Vagina (tissue), 2 donors: ENCODE results near the gene ADM. TPM values are rescaled to one million over a fixed set of nuclear protein-coding genes. Genes with fewer than 3 reads are reported as not detected.

ENCODE experiments used
- DNase-seq, 2 donors: peaks; one replicate each; pipeline ENCODE4 v3.0.0-alpha.2; 2017; ENCODE audit errors: extremely low spot score in 2 of 2
- H3K27ac ChIP-seq: fragments of 200-600 bp; sonication (generic); one replicate; pipeline ENCODE4 v1.5.1; 2019
- H3K27me3 ChIP-seq: fragments of 200-600 bp; sonication (generic); one replicate; pipeline ENCODE4 v1.5.1; 2019
- H3K36me3 ChIP-seq, 2 donors: fragments of 200-600 bp; sonication (generic); one replicate each; pipeline ENCODE4 v1.5.1; 2017 to 2019
- H3K4me1 ChIP-seq: fragments of 200-600 bp; sonication (generic); one replicate; pipeline ENCODE4 v1.5.1; 2019
- H3K4me3 ChIP-seq, 2 donors: fragments of 200-600 bp; sonication (generic); 1 replicate in 1 of 2; 2 replicates in 1 of 2; pipeline ENCODE4 v1.5.1; 2016 to 2019
- H3K9me3 ChIP-seq: fragments of 200-600 bp; sonication (generic); one replicate; pipeline ENCODE4 v1.5.1; 2019
- POLR2A ChIP-seq, 2 donors: fragments of 450-650 bp; IDR thresholded peaks; one replicate each; pipeline ENCODE4 v1.6.1; 2017; ENCODE audit warnings: antibody characterized with exemption in 2 of 2, mild to moderate bottlenecking in 2 of 2, moderate library complexity in 2 of 2
- POLR2AphosphoS5 ChIP-seq, 2 donors: sonication (generic); formaldehyde crosslinking; IDR thresholded peaks; one replicate each; pipeline ENCODE4 v1.9.0; 2017; ENCODE audit warnings: antibody characterized with exemption in 2 of 2, mild to moderate bottlenecking in 2 of 2, low read depth in 1 of 2; ENCODE audit not compliant: insufficient read depth in 1 of 2
- intact Hi-C: fragments of 100-400 bp; cut with DNase I; formaldehyde crosslinking; loops from one replicate; pipeline ENCODE4 v1.15.1; 2023
- small RNA-seq: library from RNA; depleted of rRNA; stranded (forward); fragments of <200 nt; gene quantifications from one replicate; pipeline ENCODE3, GENCODE V24; 2016
- total RNA-seq: library from RNA; depleted of rRNA; stranded (reverse); fragments of >200 nt; gene quantifications from one replicate; pipeline ENCODE4 v1.2.3, GENCODE V29; 2016
- TF ChIP-seq, protein P1 (sequence below), 3 experiments: fragments of 450-650 bp in 2 of 3; fragments of 200-600 bp in 1 of 3; sonication (generic) in 1 of 3; IDR thresholded peaks; one replicate each; pipeline ENCODE4 v1.5.1; 2017 to 2019; ENCODE audit warnings: antibody characterized with exemption in 3 of 3, mild to moderate bottlenecking in 2 of 3, moderate library complexity in 2 of 3

Gene ADM
- total RNA-seq, 1 donor from 2014 or later: 130 TPM

DNA sequence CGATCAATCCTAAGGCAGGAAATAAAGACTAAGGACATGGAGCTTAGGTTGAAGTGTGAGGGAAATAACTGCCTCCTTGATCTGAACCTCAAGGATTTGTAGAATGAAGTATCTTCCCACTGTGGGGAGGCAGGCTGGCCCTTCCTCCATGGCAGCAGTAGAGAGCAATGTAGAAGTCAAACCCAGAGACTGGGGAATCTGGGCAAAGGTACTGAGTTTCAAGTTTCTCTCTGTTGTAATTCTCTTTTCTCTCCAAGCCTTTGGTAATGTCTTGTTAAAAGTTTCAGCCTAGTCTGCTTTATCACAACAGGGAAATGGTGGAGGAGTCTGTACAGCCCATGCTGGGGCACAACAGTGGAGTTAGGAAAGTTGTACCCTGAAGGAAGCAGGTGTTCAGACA is 49.5 kb downstream of the ADM start:
- Histone ChIP-seq H3K27me3 (no peaks in the 10 kb centered on the region), H3K9me3 (no peaks in the 10 kb centered on the region), H3K36me3 (no peaks in the 10 kb centered on the region), H3K4me3 (no peak overlapping the region), H3K4me1 (no peaks in the 10 kb centered on the region), H3K27ac (peak overlapping the region; percentile 34)
- DNase-seq: no peak
- TF ChIP-seq POLR2AphosphoS5 (IDR thresholded peaks at IDR 0.05; ENCODE audit: insufficient read depth in 1 of 2, low read depth in 1 of 2) (no peak), POLR2A (IDR thresholded peaks at IDR 0.05) (no peak)
- TF ChIP-seq, protein P1, sequence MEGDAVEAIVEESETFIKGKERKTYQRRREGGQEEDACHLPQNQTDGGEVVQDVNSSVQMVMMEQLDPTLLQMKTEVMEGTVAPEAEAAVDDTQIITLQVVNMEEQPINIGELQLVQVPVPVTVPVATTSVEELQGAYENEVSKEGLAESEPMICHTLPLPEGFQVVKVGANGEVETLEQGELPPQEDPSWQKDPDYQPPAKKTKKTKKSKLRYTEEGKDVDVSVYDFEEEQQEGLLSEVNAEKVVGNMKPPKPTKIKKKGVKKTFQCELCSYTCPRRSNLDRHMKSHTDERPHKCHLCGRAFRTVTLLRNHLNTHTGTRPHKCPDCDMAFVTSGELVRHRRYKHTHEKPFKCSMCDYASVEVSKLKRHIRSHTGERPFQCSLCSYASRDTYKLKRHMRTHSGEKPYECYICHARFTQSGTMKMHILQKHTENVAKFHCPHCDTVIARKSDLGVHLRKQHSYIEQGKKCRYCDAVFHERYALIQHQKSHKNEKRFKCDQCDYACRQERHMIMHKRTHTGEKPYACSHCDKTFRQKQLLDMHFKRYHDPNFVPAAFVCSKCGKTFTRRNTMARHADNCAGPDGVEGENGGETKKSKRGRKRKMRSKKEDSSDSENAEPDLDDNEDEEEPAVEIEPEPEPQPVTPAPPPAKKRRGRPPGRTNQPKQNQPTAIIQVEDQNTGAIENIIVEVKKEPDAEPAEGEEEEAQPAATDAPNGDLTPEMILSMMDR (IDR thresholded peaks at IDR 0.05): no peak
- intact Hi-C loops: no loop called here

DNA sequence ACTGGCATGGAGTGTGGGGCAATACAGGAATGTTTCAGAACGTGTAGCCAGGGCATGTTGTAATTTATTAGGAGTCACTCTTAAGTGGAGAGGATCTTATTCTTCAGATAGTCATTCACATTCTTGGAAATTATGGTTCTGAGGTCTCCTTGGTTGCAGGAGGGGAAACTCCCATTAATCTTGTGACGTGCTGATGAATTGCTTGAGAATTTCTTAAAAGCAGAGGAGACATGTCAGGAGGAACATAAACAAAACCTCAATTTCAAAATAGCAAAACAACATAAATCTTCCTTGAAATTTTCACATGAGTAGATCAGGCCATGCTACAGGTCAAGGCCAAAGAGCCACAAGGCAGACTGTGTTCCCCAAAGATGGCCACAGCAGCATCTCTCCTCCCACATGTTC is 50.4 kb downstream of the ADM start:
- intact Hi-C loops: no loop called here
- Histone ChIP-seq H3K27me3 (no peaks in the 10 kb centered on the region), H3K4me3 (no peak overlapping the region), H3K9me3 (no peaks in the 10 kb centered on the region), H3K27ac (no peak overlapping the region), H3K36me3 (no peaks in the 10 kb centered on the region), H3K4me1 (no peaks in the 10 kb centered on the region)
- no peak for DNase-seq
- TF ChIP-seq, protein P1 (IDR thresholded peaks at IDR 0.05): no peak

DNA sequence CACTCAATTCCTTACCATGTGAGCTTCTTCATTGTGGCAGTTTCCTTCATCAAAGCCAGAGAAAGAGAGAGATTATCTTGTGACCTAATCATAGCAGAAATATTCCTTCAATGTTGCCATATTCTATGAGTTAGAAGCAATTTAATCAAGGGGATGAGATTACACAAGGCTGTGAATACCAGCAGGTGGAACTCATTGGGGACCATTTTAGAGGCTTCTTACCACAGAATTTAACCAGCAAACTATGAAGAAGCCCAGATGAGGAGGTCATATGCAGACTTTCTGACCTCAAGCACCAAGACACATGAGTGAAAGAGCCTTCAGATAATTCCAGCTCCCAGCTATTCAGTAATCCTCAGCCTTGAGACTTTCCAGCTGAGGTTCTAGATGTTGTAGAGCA is 51.3 kb downstream of the ADM start:
- intact Hi-C loops: no loop called here
- Histone ChIP-seq H3K4me1 (no peaks in the 10 kb centered on the region), H3K27ac (no peak overlapping the region), H3K36me3 (no peaks in the 10 kb centered on the region), H3K4me3 (no peak overlapping the region), H3K9me3 (no peaks in the 10 kb centered on the region), H3K27me3 (no peaks in the 10 kb centered on the region)
- TF ChIP-seq POLR2A (IDR thresholded peaks at IDR 0.05) (no peak), POLR2AphosphoS5 (IDR thresholded peaks at IDR 0.05; ENCODE audit: insufficient read depth in 1 of 2, low read depth in 1 of 2) (no peak)
- TF ChIP-seq, protein P1 (IDR thresholded peaks at IDR 0.05): no peak
- DNase-seq: no peak

Small RNA genes lying within 50 kb of the gene (small RNA-seq; reads per million reads assigned to genes)
- not detected for gene AC080023.2

Other genes with a start within 250 kb of the ADM start
- 69.5 TPM for gene SBF2, start 10.9 kb upstream of the ADM start, total RNA-seq
- 20.1 TPM for gene AMPD3, start 150.2 kb downstream of the ADM start, total RNA-seq
- 19.2 TPM for gene RNF141, start 236.1 kb downstream of the ADM start, total RNA-seq